Measurements from ENCODE around the gene SMIM36.
"Not testable (repeated sequence)": the region's sequence is repeated elsewhere in the genome, so short reads cannot be mapped to it uniquely, and the experiment has no call there.

Gene SMIM36

GRCh38 chr17:55432358-55433028, 78.8 kb downstream of the SMIM36 start:
- no peak for TF ChIP-seq CTCF (IDR thresholded peaks at IDR 0.05; ENCODE audit: low read depth, low read length)
- Histone ChIP-seq H3K36me3 (no peaks in the 10 kb centered on the region), H3K9me3 (no peaks in the 10 kb centered on the region), H3K4me1 (peaks cover 12% of the 10 kb centered on the region), H3K4me3 (ENCODE audit: low read depth, low read length) (no peak overlapping the region), H3K27me3 (no peaks in the 10 kb centered on the region)
- DNase-seq, result no peak

- peaks cover 12% of the 10 kb centered on the region for H3K4me1 ChIP-seq
- not testable (repeated sequence) for H3K36me3 ChIP-seq; DNase-seq; H3K4me3 ChIP-seq (ENCODE audit: low read depth, low read length); H3K9me3 ChIP-seq; H3K27me3 ChIP-seq
Measured at GRCh38 chr17:55431914-55432313, 79.3 kb downstream of the SMIM36 start.

- peak; percentile 61 for DNase-seq
- H3K36me3 ChIP-seq, result no peaks in the 10 kb centered on the region
- H3K4me1 ChIP-seq, result peaks cover 12% of the 10 kb centered on the region
- no peaks in the 10 kb centered on the region for H3K27me3 ChIP-seq
- no peaks in the 10 kb centered on the region for H3K9me3 ChIP-seq
- H3K4me3 ChIP-seq (ENCODE audit: low read depth, low read length), result no peak overlapping the region
- no peak for TF ChIP-seq CTCF (IDR thresholded peaks at IDR 0.05; ENCODE audit: low read depth, low read length)
Measured at GRCh38 chr17:55430541-55431288, 80.5 kb downstream of the SMIM36 start.

- H3K4me1 ChIP-seq, result peaks cover 12% of the 10 kb centered on the region
- DNase-seq, result no peak
- TF ChIP-seq CTCF (IDR thresholded peaks at IDR 0.05; ENCODE audit: low read depth, low read length), result no peak
Measured at GRCh38 chr17:55427587-55427882, 83.7 kb downstream of the SMIM36 start.

GRCh38 chr17:55426851-55427586, 84.2 kb downstream of the SMIM36 start:
- Histone ChIP-seq H3K36me3 (no peaks in the 10 kb centered on the region), H3K9me3 (no peaks in the 10 kb centered on the region), H3K4me3 (ENCODE audit: low read depth, low read length) (no peak overlapping the region), H3K27me3 (no peaks in the 10 kb centered on the region), H3K4me1 (peaks cover 9% of the 10 kb centered on the region)
- TF ChIP-seq CTCF (IDR thresholded peaks at IDR 0.05; ENCODE audit: low read depth, low read length), result no peak
- no peak for DNase-seq

More at GRCh38 chr17:55427587-55427882, 83.7 kb downstream of the SMIM36 start:
- H3K9me3 ChIP-seq, result no peaks in the 10 kb centered on the region
- H3K4me3 ChIP-seq (ENCODE audit: low read depth, low read length), result no peak overlapping the region
- H3K27me3 ChIP-seq, result no peaks in the 10 kb centered on the region
- no peaks in the 10 kb centered on the region for H3K36me3 ChIP-seq

- Histone ChIP-seq H3K9me3 (no peaks in the 10 kb centered on the region), H3K36me3 (no peaks in the 10 kb centered on the region), H3K27me3 (no peaks in the 10 kb centered on the region), H3K4me3 (ENCODE audit: low read depth, low read length) (no peak overlapping the region), H3K4me1 (peaks cover 5% of the 10 kb centered on the region; the same call in 1 of the 2 replicates)
- DNase-seq, result no peak
- TF ChIP-seq CTCF (IDR thresholded peaks at IDR 0.05; ENCODE audit: low read depth, low read length), result no peak
Measured at GRCh38 chr17:55424893-55425540, 86.2 kb downstream of the SMIM36 start.

All from BE2C (cell line).